ENCODE results near the gene SSTR4.

SSTR4 gene

GRCh38 chr20:23065266-23066201 lies 30.4 kb downstream of the SSTR4 start:
- DNase-seq (ENCODE audit: low read depth) = no peak

DNA sequence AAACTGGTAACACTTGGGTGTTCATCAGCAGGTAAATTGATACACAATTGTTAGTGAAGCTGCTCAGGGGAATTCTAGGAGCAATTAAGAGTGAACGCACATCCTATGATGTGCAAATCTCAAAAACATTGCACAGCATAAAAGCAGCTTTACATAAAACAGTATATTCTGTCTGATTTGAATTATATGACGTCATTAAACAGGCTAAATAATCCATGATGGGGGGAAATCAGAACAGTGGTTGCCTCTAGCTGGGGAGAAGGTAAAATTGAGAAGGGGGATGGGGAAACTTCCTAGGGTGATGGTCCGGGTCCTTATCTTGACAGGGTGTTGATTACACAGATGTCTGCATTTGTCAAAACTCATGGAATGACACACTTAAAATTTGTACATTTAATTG lies 31.7 kb downstream of the SSTR4 start:
- DNase-seq (ENCODE audit: low read depth) = no peak

DNA sequence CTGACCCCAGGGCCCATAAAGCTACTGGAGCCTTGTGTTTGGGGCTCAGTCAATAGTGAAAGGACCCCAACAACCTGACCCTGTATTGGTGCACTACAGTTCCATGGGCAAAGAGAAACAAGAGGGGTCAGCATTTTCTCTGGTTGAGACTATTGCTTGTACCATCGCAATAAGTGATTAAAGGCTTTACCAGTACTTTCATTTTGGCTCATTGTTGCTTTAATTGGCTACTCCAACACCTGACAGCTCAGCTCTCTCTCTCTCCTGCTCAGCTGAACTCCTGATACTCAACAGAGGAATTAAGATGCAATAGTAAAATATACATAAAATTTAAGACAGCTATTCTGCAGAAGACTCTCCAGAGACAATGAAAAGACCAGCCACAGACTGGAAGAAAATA lies 33.2 kb downstream of the SSTR4 start:
- DNase-seq (ENCODE audit: low read depth) = no peak

DNA sequence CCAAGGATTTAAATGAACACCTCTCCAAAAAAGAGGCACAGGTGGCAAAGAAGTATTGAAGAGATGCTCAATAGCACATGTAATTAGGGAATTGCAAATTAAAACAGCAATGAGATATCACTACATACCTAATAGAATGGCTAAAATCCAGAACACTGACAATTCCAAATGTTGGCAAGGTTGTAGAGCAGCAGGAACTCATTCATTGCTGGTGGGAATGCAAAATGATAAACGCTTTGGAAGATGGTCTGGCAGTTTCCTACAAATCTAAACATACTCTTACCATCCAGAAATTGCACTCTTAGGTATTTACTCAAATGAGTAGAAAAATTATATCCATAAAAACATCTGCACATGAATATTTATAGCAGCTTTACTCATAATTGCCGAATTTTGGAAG lies 34.0 kb downstream of the SSTR4 start:
- DNase-seq (ENCODE audit: low read depth) = no peak

- no peak for DNase-seq (ENCODE audit: low read depth)
Observed at GRCh38 chr20:23071398-23071797, 36.3 kb downstream of the SSTR4 start.

DNA sequence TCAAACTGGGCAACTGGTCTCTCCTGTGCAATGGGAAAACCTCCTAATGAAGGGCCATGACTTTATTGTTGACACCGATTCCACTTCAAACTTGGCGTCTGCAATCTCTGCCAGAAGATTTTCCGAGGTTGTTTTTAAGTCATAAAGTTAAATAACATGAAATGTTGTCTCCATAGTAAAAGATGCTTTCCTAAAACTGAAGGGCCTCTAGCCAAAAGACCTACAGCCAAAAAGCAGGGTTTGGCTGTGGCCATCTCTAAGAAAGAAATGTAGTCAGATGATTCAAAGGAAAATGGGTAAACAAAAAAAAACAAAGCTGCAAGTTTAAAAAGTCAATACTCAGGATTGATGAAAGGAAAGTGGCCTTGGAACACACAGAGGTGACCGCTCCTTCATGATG lies 36.9 kb downstream of the SSTR4 start:
- no peak for DNase-seq (ENCODE audit: low read depth)

DNA sequence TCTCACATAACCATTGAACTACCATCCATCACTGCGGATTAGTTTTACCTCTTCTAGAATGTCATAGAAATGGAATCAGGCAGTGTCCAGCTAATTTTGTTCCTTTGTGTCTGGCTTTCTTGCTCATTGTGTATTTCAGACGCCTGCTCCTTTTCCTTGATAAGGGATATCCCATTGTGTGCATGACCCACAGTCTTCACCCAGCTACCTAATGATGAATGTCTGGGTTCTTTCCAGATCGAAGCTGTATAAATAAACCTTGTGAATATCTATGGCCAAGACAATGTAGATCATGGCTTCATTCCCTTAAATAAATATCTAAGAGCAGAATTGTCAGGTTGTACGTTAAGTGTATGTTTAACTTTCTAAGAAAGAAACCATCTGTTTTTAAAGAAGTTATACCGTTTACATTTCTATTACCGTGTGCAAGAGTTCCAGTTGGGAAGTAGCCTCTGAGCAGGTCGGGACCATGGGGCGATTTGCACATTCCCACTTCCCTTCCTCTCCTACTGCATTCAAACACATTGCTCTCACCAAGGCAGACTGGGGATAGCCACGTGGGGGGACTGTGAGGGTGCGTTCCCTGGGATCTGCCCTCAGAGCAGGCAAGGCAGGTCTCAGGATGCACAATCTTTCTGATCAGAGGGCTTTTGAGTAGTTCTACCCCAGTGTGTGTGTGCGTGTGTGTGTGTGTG lies 37.9 kb downstream of the SSTR4 start:
- DNase-seq (ENCODE audit: low read depth) = no peak

GRCh38 chr20:23074052-23074451 lies 38.9 kb downstream of the SSTR4 start:
- DNase-seq (ENCODE audit: low read depth) = no peak

GRCh38 chr20:23077277-23077676 lies 42.2 kb downstream of the SSTR4 start:
- DNase-seq (ENCODE audit: low read depth) = no peak

DNA sequence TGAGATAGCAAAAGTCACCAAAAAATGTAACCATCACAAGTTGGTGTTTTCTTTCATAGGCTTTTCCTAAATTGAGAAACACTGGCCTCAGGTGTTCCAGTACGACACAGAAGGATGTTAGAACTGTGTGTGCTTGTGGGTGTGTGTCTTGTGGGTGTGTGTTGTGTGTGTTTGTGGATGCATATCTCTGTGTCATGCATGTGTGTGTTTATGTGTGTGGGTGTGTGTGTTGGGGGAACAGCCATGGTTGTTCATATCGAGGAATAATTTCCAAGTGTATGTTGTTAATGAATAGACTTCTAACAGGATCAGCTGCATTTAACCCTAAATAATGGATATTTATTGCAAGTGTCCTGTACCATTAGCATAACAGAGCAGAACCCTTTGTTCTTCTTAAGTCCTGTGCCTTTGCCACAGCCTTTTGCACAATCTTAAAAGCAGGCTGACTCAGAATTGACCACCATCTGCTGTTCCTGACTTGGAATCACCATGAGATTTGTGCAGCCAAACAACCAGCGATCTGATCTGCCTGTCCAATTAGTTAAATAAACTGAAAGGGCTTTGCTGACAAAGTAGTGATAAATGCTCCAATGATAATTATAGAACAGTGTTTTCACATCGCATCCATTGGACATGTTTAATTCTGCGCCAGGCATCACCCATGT lies 43.4 kb downstream of the SSTR4 start:
- no peak for DNase-seq (ENCODE audit: low read depth)

DNA sequence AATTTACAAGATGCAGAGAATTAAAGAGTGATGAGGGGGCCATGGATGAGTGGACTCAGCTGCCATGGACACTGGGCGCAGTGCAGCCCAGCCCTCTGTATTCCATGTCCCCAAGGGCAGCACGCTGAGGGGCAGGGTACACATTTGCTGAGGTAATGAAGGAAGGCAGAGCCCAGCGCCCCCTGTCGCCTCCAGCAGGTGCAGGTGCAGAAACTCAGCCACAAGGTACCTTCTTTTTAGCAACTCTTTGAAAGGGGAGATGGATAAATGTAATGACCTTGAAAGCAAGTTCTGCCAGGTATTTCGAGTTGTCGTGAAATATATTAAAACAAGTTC lies 43.9 kb downstream of the SSTR4 start:
- DNase-seq (ENCODE audit: low read depth) = no peak

- DNase-seq (ENCODE audit: low read depth) = no peak
Observed at GRCh38 chr20:23079926-23080325, 44.8 kb downstream of the SSTR4 start.

GRCh38 chr20:23080521-23080920 lies 45.4 kb downstream of the SSTR4 start:
- no peak for DNase-seq (ENCODE audit: low read depth)

DNA sequence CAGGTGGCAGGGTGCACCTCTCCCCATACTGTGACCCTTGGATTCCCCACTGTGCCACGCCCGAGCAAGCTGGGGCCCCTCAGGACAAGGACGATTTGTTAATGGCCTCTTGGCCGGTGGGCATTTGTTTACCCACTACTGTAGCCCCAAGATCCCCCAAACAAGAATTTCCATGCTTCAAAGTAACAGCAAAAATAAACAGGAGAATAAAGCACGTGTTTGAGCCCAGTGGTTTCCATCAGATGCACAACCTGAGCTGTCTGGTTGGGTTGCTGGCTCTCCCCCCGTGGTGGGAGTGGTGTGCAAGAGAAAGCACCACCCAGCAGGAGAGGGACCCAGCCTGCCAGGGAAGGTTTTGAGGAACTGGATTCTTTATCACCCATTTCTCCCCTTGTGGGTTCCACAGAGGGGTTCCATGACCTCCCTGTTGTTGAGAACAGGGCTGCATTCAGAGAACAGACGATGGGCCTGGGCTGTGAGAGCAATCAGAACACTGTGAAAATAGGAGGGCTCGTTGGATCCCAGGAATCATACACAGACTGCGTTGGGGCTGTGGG lies 46.2 kb downstream of the SSTR4 start:
- no peak for DNase-seq (ENCODE audit: low read depth)

DNA sequence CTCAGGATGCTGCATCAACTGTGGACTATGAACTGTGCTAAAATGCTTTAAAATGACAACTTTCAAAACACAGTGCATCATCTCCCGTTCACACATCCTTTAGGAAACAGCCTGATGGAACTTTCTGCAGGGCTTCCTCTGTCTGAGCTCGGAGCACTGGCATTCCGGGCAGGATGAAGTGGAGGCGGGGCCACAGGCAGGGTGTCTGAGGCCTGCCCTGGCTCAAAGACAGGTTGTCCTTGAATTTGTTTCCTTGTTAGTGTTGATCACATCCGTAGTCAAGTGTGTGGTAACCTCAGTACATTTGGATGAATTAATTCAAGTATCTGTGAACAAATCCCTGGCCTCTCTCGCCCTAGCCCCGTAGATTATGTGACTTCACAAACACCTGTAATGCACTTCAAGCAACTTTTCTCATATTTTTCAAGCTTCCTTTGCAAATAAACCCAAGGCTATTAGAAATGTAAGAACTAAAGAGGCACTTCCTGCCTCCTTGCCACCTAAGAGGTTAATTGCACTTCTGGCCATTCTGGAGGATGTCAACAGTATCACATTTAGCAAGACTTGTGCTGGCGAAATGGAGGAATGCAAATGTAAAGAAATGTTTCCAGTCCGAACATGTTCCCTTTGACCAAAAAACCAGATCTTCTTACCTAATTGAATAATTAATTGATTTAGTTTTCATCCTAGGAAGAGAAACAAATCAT lies 47.9 kb downstream of the SSTR4 start:
- DNase-seq (ENCODE audit: low read depth) = no peak

GRCh38 chr20:23083553-23084220 lies 48.6 kb downstream of the SSTR4 start:
- no peak for DNase-seq (ENCODE audit: low read depth)

GRCh38 chr20:23084282-23084844 lies 49.3 kb downstream of the SSTR4 start:
- no peak for DNase-seq (ENCODE audit: low read depth)

DNA sequence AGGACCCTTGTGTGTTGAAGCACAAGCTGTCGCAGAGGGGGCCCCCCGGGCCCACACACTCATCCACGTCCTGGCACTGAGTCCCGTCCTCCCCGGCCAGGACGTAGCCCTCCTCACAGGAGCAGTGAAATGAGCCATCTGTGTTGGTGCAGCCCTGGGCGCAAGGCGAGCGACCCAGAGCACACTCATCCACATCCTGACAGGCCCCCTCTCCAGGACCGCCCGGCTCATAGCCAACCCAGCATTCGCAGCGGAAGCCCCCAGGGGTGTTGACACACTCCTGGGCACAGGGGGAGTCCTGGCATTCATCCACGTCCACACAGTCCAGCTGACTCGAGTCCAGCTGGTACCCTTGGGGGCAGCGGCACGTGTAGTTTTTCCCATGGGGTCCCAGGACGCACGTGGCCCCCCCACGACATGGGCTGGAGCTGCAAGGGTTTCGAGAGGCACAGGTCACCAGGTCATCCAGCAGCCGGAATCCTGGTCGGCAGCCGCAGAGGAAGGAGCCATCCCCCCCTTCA lies 49.8 kb downstream of the SSTR4 start:
- DNase-seq (ENCODE audit: low read depth) = no peak

DNA sequence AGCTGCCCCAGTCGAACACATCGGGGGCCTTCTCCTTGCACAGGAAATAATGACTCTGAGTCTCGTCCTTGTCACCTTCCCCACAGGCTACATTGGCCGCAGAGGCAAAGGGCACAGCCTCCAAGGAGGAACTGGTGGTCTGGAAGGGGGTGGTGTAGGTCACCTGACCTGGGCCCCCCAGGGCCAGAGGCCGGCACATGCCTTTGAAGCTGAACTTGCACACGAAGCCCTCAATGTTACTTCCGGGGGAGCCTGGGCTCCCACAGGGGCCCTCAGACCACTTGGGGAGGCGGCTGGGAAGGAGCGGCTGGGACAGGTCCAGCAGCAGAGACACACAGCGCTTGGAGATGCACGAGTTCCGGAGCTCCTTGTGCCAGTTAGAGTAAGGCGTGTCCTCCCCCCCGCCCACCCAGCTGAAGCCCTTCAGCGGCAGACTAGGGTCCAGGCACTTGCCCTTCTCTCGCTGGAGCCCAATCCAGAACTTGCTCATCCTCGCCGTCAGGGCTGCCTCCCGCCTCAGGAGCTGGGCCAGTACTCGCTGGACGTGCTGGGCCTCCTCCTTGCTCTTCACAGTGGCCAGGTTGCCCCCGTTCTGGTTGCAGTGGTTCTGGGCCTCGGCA lies 50.4 kb downstream of the SSTR4 start:
- no peak for DNase-seq (ENCODE audit: low read depth)

DNA sequence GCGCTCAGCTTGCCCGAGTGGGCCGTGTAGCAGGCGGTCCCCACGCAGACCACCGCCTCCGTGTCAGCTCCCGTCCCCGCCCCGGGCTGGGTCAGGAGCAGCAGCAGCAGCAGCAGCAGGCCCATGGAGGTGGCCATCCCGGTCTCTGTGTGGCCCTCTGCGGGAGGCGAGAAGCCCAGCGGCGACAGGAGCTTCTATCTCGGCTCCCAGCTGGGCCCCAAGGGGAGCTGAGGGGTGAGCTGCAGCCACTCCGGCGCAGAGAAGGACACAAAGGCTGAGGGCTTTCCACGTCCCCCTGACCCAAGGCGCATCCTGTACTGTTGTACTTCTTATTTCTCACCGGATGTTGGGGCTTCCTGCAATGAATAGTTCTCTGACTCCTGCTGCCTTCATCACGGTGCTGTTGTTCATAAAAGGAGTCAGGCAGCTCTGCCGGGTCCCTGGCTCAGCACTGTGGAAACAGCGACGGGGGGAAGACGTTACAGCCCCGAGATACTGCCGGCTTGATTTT lies 51.0 kb downstream of the SSTR4 start, which contains the start of gene CD93:
CD93 (minus strand) TSS at position 269 of the 511 bp plus-strand sequence; CDS start at position 137, 132 bp downstream.
- no peak for DNase-seq (ENCODE audit: low read depth)
